Measurements from ENCODE around the gene TBK1.

TBK1 gene

DNA sequence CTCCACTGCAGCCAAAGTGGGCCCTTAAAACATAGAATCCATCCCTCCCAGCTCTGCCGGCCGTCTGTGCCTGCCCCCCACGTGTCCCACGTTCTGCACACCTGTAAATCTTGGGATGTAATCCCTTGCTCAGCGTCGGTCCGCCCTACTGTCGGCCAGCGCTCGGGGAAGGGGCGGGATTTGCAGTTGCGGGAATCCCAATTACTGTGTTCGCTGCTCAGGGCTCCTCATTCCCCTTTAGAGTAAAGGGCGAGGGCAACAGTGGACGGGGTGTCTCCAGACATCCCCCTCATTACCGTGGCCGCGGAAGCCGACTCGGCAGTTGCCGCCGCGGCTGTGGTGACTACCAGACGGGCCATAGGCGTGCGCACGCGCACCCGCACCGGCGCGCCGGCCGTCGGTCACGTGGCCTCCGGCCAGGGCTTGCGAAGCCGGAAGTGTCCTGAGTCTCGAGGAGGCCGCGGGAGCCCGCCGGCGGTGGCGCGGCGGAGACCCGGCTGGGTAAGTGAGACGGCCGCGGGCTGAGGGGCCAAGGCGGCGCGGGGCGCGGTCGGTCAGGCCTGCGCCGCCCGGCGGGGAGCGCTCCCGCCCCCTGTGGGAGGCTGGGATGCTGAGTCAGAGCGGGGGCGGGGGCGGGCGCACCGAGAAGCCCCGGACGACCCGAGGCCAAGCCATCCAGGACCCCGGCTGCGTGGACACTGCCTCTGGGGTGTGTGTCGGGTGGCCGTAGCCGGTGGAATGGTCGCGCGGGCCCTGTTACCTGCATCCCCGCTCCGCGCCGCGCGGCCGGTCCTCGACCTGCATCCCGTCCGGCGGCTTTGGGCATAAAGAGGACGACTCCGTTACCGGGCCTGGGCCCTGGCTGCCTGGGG, at the start of gene TBK1:
TSS of gene TBK1 (plus strand) at position 434 of the 872 bp plus-strand sequence. CDS start 3,751 bp downstream, outside the sequence.
- DNase-seq (ENCODE audit: low read depth in 4 of 4, low spot score in 1 of 4), result peak; percentile 35 to 63 (median 38)

DNA sequence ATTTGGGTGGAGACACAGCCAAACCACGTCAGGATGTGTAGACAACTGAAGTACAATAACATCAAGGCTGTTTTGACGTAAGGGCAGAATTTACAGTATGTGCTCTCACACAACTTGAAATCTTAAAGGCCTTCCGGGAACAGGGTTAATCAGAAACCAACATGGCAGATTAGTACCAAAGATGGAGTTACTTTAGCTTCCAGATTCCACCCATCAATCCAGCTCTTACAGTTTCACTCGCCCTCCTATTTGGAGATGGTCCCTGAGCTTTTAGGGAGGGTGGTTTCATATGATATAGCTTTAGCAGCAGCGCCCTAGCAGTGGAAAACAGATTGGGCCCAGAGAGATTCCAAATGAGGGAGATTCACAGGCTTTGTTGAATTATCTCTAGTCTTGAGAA, 49.7 kb upstream of the TBK1 start:
- no peak for DNase-seq (ENCODE audit: low read depth in 4 of 4, low spot score in 1 of 4)

DNA sequence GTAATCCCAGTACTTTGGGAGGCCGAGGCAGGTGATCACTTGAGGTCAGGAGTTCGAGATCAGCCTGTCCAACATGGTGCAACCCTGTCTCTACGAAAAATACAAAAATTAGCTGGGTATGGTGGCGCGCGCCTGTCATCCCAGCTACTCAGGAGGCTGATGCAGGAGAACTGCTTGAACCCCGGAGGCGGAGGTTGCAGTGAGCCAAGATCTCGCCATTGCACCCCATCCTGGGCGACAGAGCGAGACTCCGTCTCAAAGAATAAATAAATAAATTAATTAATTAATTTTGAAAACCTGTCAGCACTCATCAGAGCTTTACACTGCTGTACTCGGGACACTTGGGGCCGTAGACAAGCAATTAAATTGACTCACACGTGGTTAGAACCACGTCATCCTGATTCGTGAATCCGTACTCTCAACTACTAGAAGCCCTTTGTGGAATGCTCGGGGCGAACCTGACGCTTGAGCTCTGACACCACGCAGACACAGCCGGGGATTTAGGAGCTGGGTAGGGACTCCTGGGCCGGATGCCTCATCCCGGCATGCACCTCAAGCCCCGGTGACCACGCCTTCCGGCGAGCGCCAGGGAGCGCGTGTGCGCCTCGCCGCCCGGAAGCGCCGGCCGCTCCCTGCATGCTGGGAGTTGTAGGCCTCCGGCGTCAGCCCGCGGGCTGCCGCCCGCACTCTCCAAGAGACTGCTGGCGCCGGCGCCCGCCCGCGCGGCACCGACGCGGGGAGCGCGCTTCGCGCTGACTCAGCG, 48.0 kb upstream of the TBK1 start, which contains the start of gene XPOT:
TSS of gene XPOT (plus strand) at position 686 of the 763 bp plus-strand sequence. CDS start 5,644 bp downstream, outside the sequence.
- peak; percentile 68 to 91 (median 83) for DNase-seq (ENCODE audit: low read depth in 4 of 4, low spot score in 1 of 4)

DNA sequence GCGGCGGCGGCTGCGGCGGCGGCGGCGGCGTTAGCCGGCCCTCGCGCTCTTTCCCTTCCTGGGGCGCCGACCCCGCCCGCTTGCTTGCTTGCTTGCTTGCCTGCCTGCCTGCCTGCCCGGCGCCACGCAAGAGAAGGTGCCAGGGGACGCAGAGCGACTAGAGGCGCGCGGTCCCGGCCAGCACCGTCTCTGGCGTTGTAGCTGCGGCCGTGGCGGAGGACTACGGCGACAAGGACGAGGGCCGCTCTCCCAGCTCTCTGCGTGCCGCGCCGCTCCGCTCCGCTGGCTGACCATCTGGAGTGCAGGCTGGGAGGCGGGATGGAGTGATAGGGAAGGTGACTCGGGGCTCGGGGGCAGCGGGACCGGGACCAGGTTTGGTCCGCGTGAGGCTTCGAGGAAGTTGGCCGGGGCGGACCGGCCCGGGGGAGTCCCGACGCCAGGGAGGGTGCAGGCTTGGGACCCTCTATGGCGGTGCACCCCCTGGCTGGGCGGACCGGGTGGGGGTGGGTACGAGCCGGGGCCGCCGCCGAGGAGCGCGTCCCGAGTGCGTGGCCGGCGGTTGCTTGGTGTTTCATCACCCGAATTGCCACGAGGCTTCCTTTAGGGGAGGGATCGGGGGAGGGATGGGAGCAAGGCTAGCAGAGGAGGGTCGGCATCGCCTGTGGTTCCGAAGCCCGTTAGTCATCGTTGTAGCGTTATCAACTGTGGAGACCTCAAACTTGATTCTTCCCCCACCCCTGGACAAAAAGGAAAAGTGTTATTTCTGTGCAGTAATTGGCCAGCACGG, 47.3 kb upstream of the TBK1 start:
- peak; percentile 46 to 61 (median 54) for DNase-seq (ENCODE audit: low read depth in 4 of 4, low spot score in 1 of 4)

GRCh38 chr12:64407342-64408223, 44.3 kb upstream of the TBK1 start:
- no peak for DNase-seq (ENCODE audit: low read depth in 4 of 4, low spot score in 1 of 4)

DNA sequence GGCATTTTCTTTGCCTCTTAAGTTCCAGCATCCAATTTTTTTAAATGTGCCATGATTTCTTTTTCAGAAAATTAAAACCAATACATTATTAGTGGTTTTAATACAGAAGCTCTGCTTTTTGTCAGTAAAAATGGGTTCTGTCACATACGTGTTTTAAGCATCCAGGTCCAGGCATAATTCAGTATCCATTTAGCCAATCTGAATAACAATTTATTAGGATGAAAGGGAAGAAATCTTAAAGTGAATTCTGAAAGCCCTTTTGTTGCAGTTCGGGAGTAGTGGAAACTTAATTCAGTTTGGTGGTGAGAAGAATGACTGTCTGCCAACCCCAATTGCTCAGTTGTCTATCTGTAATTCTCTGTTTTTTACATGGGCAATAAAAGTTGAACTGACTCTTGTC, 40.5 kb upstream of the TBK1 start:
- DNase-seq (ENCODE audit: low read depth in 4 of 4, low spot score in 1 of 4), result no peak

- DNase-seq (ENCODE audit: low read depth in 4 of 4, low spot score in 1 of 4), result no peak
Observed at GRCh38 chr12:64412459-64412858, 39.5 kb upstream of the TBK1 start.

GRCh38 chr12:64413884-64414283, 38.0 kb upstream of the TBK1 start:
- DNase-seq (ENCODE audit: low read depth in 4 of 4, low spot score in 1 of 4), result no peak

DNA sequence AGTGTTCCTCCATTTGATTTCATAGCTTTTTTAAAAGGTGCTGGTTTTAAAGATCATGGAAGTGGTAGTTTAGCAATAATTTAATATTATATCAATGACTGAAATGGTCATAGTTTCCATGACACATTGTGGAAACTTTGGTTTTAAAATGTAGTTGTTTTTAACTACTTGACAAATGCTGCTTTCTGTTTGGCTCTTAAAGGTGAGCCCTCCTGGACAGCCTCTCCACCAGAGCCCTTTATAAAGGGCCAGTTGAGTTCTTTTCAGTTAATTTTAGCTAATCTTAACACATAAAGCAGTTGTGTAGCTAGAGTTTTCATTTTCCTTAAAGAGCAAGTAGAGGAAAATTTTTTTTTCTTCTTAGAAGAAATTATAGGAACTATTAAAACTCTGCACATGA, 33.7 kb upstream of the TBK1 start:
- no peak for DNase-seq (ENCODE audit: low read depth in 4 of 4, low spot score in 1 of 4)

DNA sequence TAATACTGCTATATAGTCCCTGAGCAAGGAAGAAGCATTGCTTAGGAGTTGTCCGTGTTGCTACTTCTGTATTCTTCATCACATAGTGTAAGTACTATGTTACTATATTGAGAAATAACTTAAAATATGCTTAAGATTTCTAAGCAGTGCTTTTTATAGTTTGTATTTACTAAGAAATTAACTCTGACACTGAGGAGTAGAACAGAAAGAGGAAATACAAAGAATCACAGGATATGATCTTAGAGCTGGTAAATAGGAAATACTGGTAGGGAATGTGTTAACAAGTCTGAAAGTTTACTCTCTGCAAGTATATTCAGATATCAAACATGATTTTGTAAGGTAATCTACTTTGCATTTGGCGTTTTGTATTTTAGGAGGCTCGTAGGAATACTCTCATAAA, 32.2 kb upstream of the TBK1 start:
- no peak for DNase-seq (ENCODE audit: low read depth in 4 of 4, low spot score in 1 of 4)

GRCh38 chr12:64427988-64428387, 23.9 kb upstream of the TBK1 start:
- no peak for DNase-seq (ENCODE audit: low read depth in 4 of 4, low spot score in 1 of 4)

- DNase-seq (ENCODE audit: low read depth in 4 of 4, low spot score in 1 of 4), result no peak
Observed at GRCh38 chr12:64428956-64429355, 23.0 kb upstream of the TBK1 start.

- DNase-seq (ENCODE audit: low read depth in 4 of 4, low spot score in 1 of 4), result no peak
Observed at GRCh38 chr12:64430886-64431285, 21.0 kb upstream of the TBK1 start.

DNA sequence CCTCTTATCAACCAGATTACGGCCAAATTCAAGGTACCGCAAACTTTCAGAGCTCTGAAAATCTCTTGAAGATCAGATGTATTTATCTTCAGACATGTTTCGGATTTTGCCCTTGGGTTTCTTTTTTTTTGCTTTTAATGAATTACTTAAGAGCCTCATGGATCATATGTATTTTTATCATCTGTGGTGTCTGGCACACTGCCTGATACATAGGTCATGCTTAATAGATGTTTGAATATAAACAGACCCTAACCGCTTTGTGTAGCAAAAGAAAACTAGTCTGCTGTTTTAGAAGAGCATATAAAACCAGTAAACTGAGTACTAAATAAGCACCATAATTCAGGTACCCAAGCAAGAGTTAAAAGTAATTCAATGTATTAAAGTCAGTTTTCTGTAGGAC, 20.1 kb upstream of the TBK1 start:
- no peak for DNase-seq (ENCODE audit: low read depth in 4 of 4, low spot score in 1 of 4)

GRCh38 chr12:64433915-64434314, 18.0 kb upstream of the TBK1 start:
- no peak for DNase-seq (ENCODE audit: low read depth in 4 of 4, low spot score in 1 of 4)

- no peak for DNase-seq (ENCODE audit: low read depth in 4 of 4, low spot score in 1 of 4)
Observed at GRCh38 chr12:64440100-64440499, 11.8 kb upstream of the TBK1 start.

DNA sequence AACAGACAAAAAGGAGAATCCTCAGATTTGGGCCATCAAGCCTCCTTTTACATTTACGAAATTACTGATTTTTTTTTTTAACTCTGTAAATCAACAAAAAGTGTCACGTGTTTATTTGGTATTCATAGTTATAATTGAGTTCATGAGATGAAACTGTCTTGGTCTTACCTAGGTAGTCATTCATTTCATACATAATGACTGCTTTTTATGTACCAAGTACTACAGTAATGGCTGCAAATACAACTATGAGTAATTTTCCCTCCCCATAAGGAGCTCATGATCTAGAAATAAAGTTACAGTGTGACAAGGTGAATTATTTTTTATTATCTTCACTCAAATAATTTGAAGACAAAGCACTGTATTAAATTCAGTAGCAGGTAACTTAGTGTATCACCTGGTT, 6.4 kb upstream of the TBK1 start:
- no peak for DNase-seq (ENCODE audit: low read depth in 4 of 4, low spot score in 1 of 4)

DNA sequence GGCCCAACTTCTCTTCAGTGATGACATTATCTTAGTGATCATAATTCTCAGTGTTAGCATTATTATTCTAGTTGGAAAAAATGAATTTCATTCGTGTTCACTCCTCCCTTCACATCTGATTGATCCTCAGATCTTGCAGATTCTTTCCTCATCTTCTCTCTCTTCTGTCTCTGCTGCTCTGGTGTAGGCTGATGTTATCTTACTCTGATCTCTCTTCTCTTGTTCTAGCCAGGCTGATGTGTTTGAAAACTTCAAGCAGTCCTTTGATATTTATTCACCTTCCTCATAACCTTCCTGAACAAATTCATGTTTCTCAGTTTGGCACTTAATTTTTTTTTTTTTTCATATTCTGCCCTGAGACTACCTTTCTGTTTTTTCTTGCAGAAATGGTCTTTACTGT, 5.6 kb upstream of the TBK1 start:
- no peak for DNase-seq (ENCODE audit: low read depth in 4 of 4, low spot score in 1 of 4)

DNA sequence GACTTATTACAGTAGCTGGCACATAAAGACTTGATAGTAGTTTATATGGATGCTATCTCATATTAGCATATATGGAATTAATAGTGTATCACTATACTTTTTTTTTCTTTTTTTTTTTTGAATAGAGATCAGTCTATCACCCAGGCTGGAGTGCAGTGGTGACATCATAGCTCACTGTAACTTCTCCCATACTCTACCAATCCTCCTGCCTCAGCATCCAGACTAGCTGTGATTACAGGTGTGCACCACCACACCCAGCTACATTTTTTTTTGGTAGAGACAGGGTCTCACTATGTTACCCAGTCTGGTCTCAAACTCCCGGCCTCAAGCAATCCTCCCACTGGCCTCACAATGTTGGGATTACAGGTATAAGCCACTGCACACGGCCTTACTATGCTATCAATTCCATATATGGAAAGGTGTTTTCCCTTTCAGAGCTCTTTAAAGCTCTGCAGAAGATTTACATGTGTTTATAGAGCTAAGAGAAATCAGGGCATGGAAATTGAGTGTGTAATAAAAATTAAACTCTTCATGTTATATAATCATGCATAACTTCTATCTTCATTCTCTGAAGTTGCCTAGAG, 1.8 kb upstream of the TBK1 start:
- DNase-seq (ENCODE audit: low read depth in 4 of 4, low spot score in 1 of 4), result no peak
